ENCODE results near the gene BATF3.

Gene BATF3

DNA sequence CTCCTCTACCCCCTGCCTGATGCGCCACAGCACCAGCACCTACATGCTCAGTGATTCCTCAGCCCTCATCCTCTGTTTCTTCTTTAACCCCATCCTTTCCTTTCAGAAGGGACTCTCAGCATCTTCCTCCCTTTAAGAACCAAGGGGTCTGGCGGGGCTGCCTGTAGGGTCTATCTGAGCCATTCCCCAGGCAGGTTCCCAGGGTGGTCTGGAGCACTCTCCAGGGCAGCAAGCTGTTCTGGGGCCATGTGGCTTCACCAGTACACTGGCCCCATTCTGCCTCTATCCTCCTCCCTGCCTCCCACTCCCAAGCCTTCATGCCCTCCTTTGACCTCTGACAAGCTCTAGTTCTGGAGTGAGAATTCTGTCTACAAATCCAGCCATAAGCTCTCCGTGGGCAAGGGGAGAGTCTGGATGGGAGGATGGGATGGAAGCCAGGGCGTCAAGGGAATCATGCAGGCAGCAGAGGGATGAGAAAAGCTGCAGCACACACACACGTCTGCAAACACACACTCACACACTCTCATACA lies 10.4 kb downstream of the BATF3 start:
- Histone ChIP-seq H3K9me3 (ENCODE audit: control insufficient read depth, insufficient read depth, low read length) (no peaks in the 10 kb centered on the region), H3K4me1 (ENCODE audit: control insufficient read depth, insufficient read depth, low read length) (no peaks in the 10 kb centered on the region), H3K36me3 (ENCODE audit: control insufficient read depth, insufficient read depth, low read length) (no peaks in the 10 kb centered on the region), H3K4me3 (ENCODE audit: low read depth, low read length) (no peak overlapping the region), H3K27me3 (ENCODE audit: control insufficient read depth, insufficient read depth, low read length) (peaks cover 3% of the 10 kb centered on the region), H3K9ac (ENCODE audit: low read depth, low read length) (no peak overlapping the region)

DNA sequence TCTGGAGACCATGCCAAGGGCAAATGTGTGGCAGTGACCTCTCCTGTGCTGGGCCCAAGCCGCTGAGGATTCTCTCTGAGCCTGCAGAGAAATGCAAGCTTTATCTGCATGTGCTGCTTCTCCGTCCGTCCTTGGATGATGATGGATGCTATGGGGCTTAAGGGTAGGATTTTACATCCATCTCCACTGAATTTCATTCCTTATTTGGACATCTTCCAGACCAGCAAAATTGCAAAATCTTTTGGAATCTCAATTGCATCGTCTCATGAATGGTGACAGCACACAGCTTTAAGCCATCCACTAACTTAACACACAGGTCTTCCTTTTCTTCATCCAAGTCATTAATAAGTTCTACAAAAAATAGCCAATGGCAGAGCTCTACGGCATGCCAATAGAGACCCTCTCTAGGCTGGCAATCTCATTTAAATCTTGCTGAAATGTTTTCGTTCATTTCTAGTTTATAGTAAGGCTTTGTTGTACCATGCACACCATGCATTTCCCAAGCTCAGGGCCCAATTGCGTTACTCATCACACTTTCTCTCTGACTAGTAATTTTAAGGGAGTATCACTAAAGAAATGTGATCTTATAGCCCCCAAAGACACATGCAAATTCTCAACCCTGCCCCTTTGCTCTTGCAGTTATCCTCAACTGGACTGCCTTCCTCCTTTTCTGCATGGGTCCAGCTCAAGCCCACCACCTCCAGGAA lies 11.1 kb downstream of the BATF3 start:
- no peak overlapping the region for H3K9ac ChIP-seq (ENCODE audit: low read depth, low read length)
- H3K4me1 ChIP-seq (ENCODE audit: control insufficient read depth, insufficient read depth, low read length), result no peaks in the 10 kb centered on the region
- H3K4me3 ChIP-seq (ENCODE audit: low read depth, low read length), result no peak overlapping the region
- H3K9me3 ChIP-seq (ENCODE audit: control insufficient read depth, insufficient read depth, low read length), result no peaks in the 10 kb centered on the region
- no peaks in the 10 kb centered on the region for H3K36me3 ChIP-seq (ENCODE audit: control insufficient read depth, insufficient read depth, low read length)
- peaks cover 3% of the 10 kb centered on the region for H3K27me3 ChIP-seq (ENCODE audit: control insufficient read depth, insufficient read depth, low read length)

DNA sequence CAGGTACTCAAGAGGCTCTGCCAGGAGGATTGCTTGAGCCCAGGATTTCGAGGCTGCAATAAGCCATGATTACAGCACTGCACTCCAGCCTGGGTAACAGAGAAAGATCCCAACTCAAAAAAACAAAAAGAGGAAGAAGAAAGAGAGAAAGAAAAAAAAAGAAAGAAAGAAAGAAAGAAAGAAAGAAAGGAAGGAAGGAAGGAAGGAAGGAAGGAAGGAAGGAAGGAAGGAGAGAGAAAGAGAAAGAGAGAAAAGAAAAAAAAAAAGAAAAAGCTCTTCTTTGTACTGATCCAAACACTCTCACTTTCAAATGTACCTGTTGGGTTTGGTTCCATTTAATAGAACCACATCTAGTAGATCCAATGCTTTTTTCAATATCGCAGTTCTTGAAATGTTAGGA lies 11.8 kb downstream of the BATF3 start:
- Histone ChIP-seq H3K36me3 (ENCODE audit: control insufficient read depth, insufficient read depth, low read length) (no peaks in the 10 kb centered on the region), H3K9ac (ENCODE audit: low read depth, low read length) (no peak overlapping the region), H3K27me3 (ENCODE audit: control insufficient read depth, insufficient read depth, low read length) (peaks cover 3% of the 10 kb centered on the region), H3K9me3 (ENCODE audit: control insufficient read depth, insufficient read depth, low read length) (no peaks in the 10 kb centered on the region), H3K4me1 (ENCODE audit: control insufficient read depth, insufficient read depth, low read length) (no peaks in the 10 kb centered on the region), H3K4me3 (ENCODE audit: low read depth, low read length) (no peak overlapping the region)

DNA sequence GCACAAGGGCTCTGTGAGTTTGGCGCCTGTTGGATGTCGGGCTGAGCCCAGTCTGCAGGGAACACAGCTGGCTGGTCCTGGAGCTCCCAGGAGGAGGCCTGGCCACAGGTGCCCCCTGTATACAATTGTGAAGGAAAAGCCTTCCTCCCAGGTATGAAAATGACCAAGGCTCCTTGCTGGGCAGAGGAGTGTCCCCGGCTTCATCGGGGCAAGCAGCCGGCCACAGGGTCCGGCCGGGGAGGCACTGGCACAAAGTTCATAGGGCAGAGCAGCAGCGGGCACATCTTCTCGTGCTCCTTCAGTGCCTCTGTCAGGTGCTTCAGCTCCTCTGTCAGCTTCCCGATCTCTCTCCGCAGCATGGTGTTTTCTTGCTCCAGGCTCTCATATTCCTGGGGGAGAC lies 13.0 kb downstream of the BATF3 start:
- peaks cover 3% of the 10 kb centered on the region for H3K27me3 ChIP-seq (ENCODE audit: control insufficient read depth, insufficient read depth, low read length)
- H3K36me3 ChIP-seq (ENCODE audit: control insufficient read depth, insufficient read depth, low read length), result no peaks in the 10 kb centered on the region
- H3K4me1 ChIP-seq (ENCODE audit: control insufficient read depth, insufficient read depth, low read length), result no peaks in the 10 kb centered on the region
- H3K9ac ChIP-seq (ENCODE audit: low read depth, low read length), result no peak overlapping the region
- H3K9me3 ChIP-seq (ENCODE audit: control insufficient read depth, insufficient read depth, low read length), result no peaks in the 10 kb centered on the region
- H3K4me3 ChIP-seq (ENCODE audit: low read depth, low read length), result no peak overlapping the region

DNA sequence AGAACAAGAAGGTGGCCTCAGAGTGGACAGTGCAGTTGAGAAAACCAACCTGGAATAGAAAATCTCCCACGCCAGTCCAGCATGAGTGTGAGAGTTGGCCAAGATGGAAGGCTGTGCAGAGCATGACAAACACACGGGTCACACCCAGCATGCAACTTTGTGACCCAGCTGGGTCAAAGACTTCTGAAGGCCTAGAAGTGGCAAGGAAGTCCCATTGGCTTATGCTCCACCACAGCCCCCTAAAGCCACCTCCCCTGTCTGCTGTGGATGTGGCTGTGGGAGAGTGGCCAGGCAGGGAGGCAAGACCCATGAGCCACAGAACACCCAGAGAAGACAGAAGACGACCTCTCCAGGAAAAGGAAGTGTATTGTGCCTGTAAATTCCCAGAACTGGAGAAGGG lies 13.6 kb downstream of the BATF3 start:
- H3K9ac ChIP-seq (ENCODE audit: low read depth, low read length), result no peak overlapping the region
- no peaks in the 10 kb centered on the region for H3K36me3 ChIP-seq (ENCODE audit: control insufficient read depth, insufficient read depth, low read length)
- no peaks in the 10 kb centered on the region for H3K9me3 ChIP-seq (ENCODE audit: control insufficient read depth, insufficient read depth, low read length)
- no peak overlapping the region for H3K4me3 ChIP-seq (ENCODE audit: low read depth, low read length)
- peaks cover 3% of the 10 kb centered on the region for H3K27me3 ChIP-seq (ENCODE audit: control insufficient read depth, insufficient read depth, low read length)
- H3K4me1 ChIP-seq (ENCODE audit: control insufficient read depth, insufficient read depth, low read length), result no peaks in the 10 kb centered on the region

DNA sequence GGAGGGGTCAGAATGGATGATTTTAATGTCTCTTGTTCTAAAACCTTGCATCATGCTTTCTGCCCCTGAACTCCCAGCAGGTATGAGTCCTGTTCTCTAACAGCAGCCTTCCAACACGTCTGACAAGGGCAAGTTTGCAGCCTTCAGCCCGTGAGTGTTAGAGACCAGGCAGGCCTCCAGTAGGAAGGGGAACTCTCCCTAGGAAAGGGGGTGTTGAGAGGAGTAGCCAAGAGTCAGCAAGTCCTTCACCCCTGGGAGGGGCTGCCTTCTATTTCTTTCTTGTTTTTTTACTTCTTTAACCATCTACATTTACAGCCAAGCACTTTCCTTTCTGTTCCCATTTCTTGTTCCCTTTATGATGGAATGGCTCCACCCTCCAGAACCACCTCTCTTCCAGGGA lies 14.2 kb downstream of the BATF3 start:
- no peaks in the 10 kb centered on the region for H3K9me3 ChIP-seq (ENCODE audit: control insufficient read depth, insufficient read depth, low read length)
- H3K4me1 ChIP-seq (ENCODE audit: control insufficient read depth, insufficient read depth, low read length), result no peaks in the 10 kb centered on the region
- no peaks in the 10 kb centered on the region for H3K36me3 ChIP-seq (ENCODE audit: control insufficient read depth, insufficient read depth, low read length)
- H3K9ac ChIP-seq (ENCODE audit: low read depth, low read length), result no peak overlapping the region
- no peak overlapping the region for H3K4me3 ChIP-seq (ENCODE audit: low read depth, low read length)
- H3K27me3 ChIP-seq (ENCODE audit: control insufficient read depth, insufficient read depth, low read length), result peaks cover 3% of the 10 kb centered on the region

DNA sequence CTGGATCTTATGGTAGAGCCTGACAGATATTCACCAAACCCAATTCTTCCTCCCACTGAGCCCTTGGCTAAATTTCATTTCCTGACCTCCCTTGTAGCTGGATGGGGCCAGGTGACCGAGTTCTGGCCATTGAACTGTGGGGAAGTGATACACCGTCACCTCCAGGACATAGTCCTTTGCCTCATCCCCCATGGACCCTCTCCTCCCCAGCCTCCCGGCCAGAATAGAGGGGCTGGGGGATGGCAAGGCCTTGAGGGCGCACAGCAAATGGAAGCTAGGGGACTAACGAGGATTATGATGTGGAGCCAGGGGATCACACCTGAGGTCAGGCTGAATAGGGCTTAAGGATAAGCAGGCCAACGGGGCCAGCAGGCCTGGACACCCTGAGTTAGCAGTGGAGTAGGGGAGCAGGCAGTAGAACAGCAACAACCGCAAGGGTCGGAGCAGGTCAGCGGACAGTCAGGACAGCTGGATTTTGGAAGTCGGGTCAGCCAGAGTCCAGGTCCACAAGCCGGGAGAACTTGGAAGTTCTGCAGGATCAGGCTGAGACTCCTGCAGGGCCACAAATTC lies 15.0 kb downstream of the BATF3 start:
- H3K27me3 ChIP-seq (ENCODE audit: control insufficient read depth, insufficient read depth, low read length), result peaks cover 3% of the 10 kb centered on the region
- H3K36me3 ChIP-seq (ENCODE audit: control insufficient read depth, insufficient read depth, low read length), result no peaks in the 10 kb centered on the region

DNA sequence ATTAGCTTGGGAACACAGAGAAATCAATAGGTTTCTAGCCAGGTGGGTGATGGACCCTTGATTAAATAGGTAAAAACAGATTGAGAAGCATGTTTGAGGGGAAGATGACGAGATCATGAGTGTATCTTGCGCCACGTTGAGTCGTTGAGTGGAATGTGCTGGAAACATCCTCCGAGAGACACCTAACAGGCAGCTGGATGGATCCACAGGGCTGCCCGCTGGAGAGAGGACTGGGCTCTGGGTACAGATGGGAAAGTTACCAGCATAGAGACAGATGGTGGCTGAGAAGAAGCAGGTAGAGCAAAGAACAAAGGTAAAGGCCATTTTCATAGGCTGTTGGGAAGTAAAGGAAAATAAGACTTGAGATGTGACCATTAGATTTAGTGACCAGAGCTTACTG lies 15.6 kb downstream of the BATF3 start:
- Histone ChIP-seq H3K4me3 (ENCODE audit: low read depth, low read length) (no peak overlapping the region), H3K36me3 (ENCODE audit: control insufficient read depth, insufficient read depth, low read length) (no peaks in the 10 kb centered on the region), H3K27me3 (ENCODE audit: control insufficient read depth, insufficient read depth, low read length) (peaks cover 3% of the 10 kb centered on the region), H3K4me1 (ENCODE audit: control insufficient read depth, insufficient read depth, low read length) (no peaks in the 10 kb centered on the region), H3K9ac (ENCODE audit: low read depth, low read length) (no peak overlapping the region), H3K9me3 (ENCODE audit: control insufficient read depth, insufficient read depth, low read length) (no peaks in the 10 kb centered on the region)

More for the DNA sequence above, 15.0 kb downstream of the BATF3 start:
- H3K9me3 ChIP-seq (ENCODE audit: control insufficient read depth, insufficient read depth, low read length), result no peaks in the 10 kb centered on the region
- no peaks in the 10 kb centered on the region for H3K4me1 ChIP-seq (ENCODE audit: control insufficient read depth, insufficient read depth, low read length)
- H3K9ac ChIP-seq (ENCODE audit: low read depth, low read length), result no peak overlapping the region
- no peak overlapping the region for H3K4me3 ChIP-seq (ENCODE audit: low read depth, low read length)

DNA sequence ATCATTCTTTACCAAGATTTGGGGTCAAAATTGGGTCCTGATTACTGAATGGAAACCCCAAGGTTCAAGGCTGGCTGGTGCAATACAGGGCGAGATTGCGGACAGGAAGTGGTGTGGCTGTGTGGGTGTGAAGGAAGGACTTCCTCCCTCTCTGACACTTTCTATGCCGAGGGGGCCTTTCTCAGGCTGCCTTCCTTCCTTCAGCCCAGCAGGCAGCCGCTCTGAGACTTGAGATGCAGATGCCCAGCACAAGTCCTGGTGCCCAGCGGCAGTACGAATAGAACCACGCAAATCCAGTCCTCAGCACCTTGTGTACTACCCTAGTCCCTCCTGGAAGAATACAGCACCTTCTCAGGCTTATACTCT lies 16.3 kb downstream of the BATF3 start:
- no peak overlapping the region for H3K4me3 ChIP-seq (ENCODE audit: low read depth, low read length)
- no peak overlapping the region for H3K9ac ChIP-seq (ENCODE audit: low read depth, low read length)
- peaks cover 3% of the 10 kb centered on the region for H3K27me3 ChIP-seq (ENCODE audit: control insufficient read depth, insufficient read depth, low read length)
- H3K9me3 ChIP-seq (ENCODE audit: control insufficient read depth, insufficient read depth, low read length), result no peaks in the 10 kb centered on the region
- H3K36me3 ChIP-seq (ENCODE audit: control insufficient read depth, insufficient read depth, low read length), result no peaks in the 10 kb centered on the region
- no peaks in the 10 kb centered on the region for H3K4me1 ChIP-seq (ENCODE audit: control insufficient read depth, insufficient read depth, low read length)

DNA sequence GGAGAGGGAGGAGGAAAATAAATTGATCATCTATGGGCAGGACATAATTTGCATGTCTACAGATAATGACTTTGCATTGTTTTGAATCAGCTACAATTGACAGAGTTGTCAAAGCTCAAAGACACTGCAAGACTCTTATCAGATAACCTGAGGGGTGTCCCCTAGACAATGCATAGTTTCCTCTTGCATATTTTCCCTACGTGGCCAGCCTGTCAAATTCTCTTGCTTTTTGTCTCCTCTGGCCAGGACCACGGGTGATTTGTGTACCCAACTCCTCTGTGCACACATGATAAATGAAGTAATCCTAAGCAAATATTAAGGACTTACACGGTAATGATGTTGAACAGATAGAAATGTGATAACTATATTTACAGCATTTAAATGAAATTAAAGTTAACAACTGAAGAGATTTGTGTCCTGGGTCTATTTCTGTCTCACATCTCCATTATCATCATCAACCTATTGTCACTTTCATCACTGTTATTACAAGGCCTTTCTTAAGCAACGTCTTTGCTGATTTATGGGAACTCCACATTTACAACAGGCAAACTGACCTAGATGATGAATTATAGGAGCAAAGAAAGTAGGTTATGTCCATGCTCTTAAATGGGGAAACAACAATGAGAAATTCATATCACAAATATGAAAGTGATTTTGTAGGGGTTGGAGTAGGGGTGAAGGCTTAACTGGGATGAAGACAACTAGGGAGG lies 18.8 kb downstream of the BATF3 start:
- Histone ChIP-seq H3K9me3 (ENCODE audit: control insufficient read depth, insufficient read depth, low read length) (no peaks in the 10 kb centered on the region), H3K4me3 (ENCODE audit: low read depth, low read length) (no peak overlapping the region), H3K36me3 (ENCODE audit: control insufficient read depth, insufficient read depth, low read length) (no peaks in the 10 kb centered on the region), H3K27me3 (ENCODE audit: control insufficient read depth, insufficient read depth, low read length) (no peaks in the 10 kb centered on the region), H3K9ac (ENCODE audit: low read depth, low read length) (no peak overlapping the region), H3K4me1 (ENCODE audit: control insufficient read depth, insufficient read depth, low read length) (no peaks in the 10 kb centered on the region)

DNA sequence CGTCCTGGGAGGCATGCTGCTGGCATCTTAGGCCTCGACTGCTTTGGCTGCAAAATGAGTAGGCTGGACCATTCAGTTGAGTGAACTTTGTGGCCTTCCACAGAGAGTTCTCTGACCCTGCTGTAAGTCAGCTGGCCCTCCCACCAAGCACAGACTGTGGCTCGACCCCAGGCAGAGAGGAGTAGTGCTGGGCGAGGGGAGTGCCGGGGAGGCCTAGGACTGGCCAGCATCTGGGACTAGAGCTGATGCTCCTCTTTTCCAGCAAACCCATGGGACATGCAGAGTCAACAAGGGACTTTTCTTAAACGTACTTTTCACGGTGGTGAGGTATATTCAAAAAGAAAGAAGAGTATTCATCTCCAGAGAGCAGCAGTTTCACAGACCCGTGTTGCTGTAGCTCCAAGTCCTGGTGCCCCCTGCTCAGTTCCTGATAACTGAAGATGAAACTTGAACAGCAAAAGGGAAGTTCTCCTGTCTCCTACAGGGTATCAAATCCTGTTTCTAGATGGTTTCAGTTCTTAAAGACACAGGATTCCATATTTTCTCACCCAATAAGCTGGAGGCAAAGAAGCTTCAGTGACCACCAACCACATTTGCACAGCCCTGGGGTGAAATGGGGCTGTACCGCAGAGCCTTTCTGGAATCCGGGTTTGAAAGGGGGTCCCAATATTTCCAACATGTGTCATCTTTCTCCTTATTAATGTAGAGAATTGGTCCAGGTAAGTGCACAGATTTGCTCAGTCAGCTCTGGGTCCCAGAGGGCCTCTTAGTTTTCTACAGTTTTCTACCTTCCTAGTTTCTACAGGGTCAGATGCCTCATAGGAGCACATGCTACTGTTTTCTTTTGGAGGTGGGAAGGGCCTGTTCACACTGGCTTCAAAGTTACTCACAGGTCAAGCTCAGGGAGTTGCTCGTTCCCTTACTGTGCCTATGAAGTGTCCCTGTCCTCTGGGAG lies 20.9 kb downstream of the BATF3 start:
- Histone ChIP-seq H3K36me3 (ENCODE audit: control insufficient read depth, insufficient read depth, low read length) (no peaks in the 10 kb centered on the region), H3K9me3 (ENCODE audit: control insufficient read depth, insufficient read depth, low read length) (no peaks in the 10 kb centered on the region), H3K27me3 (ENCODE audit: control insufficient read depth, insufficient read depth, low read length) (no peaks in the 10 kb centered on the region), H3K9ac (ENCODE audit: low read depth, low read length) (no peak overlapping the region), H3K4me1 (ENCODE audit: control insufficient read depth, insufficient read depth, low read length) (no peaks in the 10 kb centered on the region), H3K4me3 (ENCODE audit: low read depth, low read length) (no peak overlapping the region)
